ENCODE measurements around the gene WAPL.
"Not testable (repeated sequence)": the region's sequence is repeated elsewhere in the genome, so short reads cannot be mapped to it uniquely, and the experiment has no call there.

The WAPL gene

GRCh38 chr10:86521678-86522509 is at the start of gene WAPL:
Gene WAPL, minus strand, starts transcription at chr10:86521792. Its CDS starts 3,723 bp downstream, at chr10:86518069.
- peak; percentile 92 for DNase-seq

- no peak for DNase-seq
Observed at GRCh38 chr10:86569335-86569734, 47.7 kb upstream of the WAPL start.

GRCh38 chr10:86566518-86566917 is 44.9 kb upstream of the WAPL start:
- not testable (repeated sequence) for DNase-seq

GRCh38 chr10:86563338-86563737 is 41.7 kb upstream of the WAPL start:
- not testable (repeated sequence) for DNase-seq

- not testable (repeated sequence) for DNase-seq
Observed at GRCh38 chr10:86558695-86559094, 37.1 kb upstream of the WAPL start.

- DNase-seq, result no peak
Observed at GRCh38 chr10:86556933-86557649, 35.5 kb upstream of the WAPL start.

- no peak for DNase-seq
Observed at GRCh38 chr10:86556532-86556931, 34.9 kb upstream of the WAPL start.

GRCh38 chr10:86553639-86554038 is 32.0 kb upstream of the WAPL start:
- DNase-seq, result no peak

- no peak for DNase-seq
Observed at GRCh38 chr10:86553213-86553612, 31.6 kb upstream of the WAPL start.

GRCh38 chr10:86547296-86547695 is 25.7 kb upstream of the WAPL start:
- DNase-seq, result no peak

- no peak for DNase-seq
Observed at GRCh38 chr10:86545101-86545500, 23.5 kb upstream of the WAPL start.

- DNase-seq, result no peak
Observed at GRCh38 chr10:86540016-86540415, 18.4 kb upstream of the WAPL start.

GRCh38 chr10:86538547-86538946 is 17.0 kb upstream of the WAPL start:
- DNase-seq, result no peak

- not testable (repeated sequence) for DNase-seq
Observed at GRCh38 chr10:86538040-86538439, 16.4 kb upstream of the WAPL start.

GRCh38 chr10:86536294-86536861 is 14.8 kb upstream of the WAPL start:
- no peak for DNase-seq

GRCh38 chr10:86535132-86535882 is 13.7 kb upstream of the WAPL start:
- no peak for DNase-seq

- DNase-seq, result no peak
Observed at GRCh38 chr10:86533328-86533727, 11.7 kb upstream of the WAPL start.

- not testable (repeated sequence) for DNase-seq
Observed at GRCh38 chr10:86528736-86529135, 7.1 kb upstream of the WAPL start.

GRCh38 chr10:86526606-86527005 is 5.0 kb upstream of the WAPL start:
- no peak for DNase-seq

- DNase-seq, result not testable (repeated sequence)
Observed at GRCh38 chr10:86525713-86526112, 4.1 kb upstream of the WAPL start.

GRCh38 chr10:86524225-86524962 is 2.8 kb upstream of the WAPL start:
- DNase-seq, result no peak

- no peak for DNase-seq
Observed at GRCh38 chr10:86523348-86523747, 1.8 kb upstream of the WAPL start.
